Stimulated activated CD4-positive, alpha-beta T cell treated with anti-CD3 and anti-CD28 coated beads, Interleukin-15, amount 100 ng/mL, for 24 hours (primary cell): ENCODE data around the gene ZNF202.
"Not testable (repeated sequence)": the region's sequence is repeated elsewhere in the genome, so short reads cannot be mapped to it uniquely, and the experiment has no call there.

ENCODE experiments used
- DNase-seq: peaks from one replicate; pipeline ENCODE4 v3.0.0-alpha.2; 2020

The ZNF202 gene

GRCh38 chr11:123740787-123741158, 687 bp downstream of the ZNF202 start:
- DNase-seq, result no peak

DNA sequence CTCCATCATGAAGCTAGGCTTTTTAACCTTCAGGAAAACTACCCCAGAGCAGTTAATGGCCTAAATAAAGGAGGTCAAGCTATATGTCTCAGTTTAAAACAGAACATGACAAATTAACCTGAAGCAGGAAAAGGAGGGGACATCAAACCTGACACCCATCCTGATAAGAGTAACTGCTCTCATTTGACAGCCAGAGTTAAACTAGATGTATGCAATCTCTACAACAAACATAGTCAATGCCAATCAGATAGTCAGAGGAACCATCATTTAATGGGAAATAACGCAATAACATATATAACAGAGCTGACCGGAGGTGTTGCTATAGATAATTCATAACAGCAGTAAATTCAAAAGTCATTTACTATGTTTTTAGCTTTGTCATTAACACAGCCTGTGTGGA, 3.1 kb downstream of the ZNF202 start:
- DNase-seq, result no peak

DNA sequence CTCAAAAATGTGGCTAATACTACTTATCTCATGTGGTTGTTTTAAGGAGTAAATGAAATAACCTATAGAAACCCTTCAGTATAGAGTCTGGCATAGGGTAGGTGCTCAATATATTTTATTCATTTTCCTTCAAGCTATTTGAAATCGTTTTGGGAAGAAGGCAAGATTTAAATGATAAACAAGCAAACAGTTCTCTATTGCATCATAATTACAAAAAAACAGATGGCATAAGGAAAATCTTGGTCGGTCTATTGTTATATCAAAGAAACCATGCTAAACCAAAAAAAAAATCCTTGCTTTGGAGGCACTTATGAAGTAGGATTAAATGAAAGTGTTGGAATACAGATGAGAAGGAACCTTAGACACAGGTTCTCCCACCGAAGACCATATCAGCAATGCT, 4.7 kb downstream of the ZNF202 start:
- no peak for DNase-seq

DNA sequence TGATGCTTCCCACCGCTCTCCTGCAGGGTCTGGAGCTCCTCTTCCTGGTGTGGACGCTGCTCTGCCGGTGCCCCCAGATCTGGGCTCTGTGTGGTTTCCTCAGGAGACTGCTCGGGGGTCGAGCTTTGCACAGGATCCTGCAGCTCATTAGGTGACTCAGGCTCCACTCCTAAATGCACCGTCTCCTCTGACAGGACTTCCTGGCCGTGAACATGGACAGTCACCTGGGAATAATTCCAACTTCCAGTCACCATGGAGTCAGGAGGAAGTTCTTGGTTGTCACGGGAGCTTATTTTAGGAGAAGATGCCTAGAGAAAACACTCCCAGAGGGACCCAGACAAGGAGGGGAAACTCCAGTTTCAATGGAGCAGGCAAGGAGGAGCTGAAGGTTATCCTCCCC, 11.9 kb downstream of the ZNF202 start:
- no peak for DNase-seq

DNA sequence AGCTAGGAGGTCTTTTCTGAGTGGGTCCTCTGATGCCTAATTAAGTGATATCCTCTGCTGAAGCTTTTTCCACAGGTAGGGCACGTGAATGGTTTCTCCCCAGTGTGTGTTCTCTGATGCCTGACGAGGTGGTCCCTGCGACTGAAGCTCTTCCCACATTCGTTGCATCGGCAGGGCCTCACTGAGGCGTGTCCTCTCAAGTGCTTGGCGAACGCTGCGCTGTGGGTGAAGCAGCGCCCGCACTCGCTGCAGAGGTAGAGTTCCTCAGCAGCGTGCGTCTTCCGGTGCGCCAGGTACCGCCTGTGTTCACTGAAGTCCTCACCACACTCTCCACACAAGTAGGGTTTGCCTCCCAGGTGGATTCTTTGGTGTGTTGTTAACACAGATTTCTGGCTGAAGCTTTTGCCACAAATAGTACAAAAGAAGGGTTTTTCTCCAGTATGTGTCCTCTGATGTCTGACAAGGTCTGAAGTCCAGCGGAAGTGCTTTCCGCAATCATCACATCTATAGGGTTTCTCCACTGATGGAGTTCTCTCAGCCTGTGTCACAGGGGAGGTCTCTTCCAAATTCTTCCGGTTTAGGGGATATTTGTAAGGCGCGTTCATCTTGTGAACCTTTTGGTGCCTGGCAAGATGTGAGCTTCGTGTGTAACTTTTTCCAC, 15.3 kb downstream of the ZNF202 start:
- DNase-seq, result no peak

DNA sequence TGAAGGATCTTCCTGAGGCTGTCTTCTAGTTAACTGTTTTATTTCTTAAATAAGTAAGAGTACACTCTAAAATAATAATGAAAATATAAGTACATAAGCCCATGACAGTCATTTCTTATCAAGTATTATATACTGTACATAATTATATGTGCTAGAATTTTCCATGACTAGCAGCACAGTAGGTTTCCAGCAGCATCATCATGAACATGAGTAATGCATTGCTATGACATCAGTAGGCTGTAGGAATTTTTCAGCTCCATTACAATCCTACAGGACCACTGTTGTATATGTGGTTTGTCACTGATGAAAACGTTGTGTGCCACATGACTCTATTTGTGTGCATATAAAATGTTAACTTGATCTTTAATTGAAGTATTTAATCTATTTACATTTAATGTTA, 22.0 kb downstream of the ZNF202 start:
- no peak for DNase-seq

- DNase-seq, result no peak
Measured at GRCh38 chr11:123718469-123718868, 23.0 kb downstream of the ZNF202 start.

GRCh38 chr11:123718063-123718462, 23.4 kb downstream of the ZNF202 start:
- DNase-seq, result no peak

DNA sequence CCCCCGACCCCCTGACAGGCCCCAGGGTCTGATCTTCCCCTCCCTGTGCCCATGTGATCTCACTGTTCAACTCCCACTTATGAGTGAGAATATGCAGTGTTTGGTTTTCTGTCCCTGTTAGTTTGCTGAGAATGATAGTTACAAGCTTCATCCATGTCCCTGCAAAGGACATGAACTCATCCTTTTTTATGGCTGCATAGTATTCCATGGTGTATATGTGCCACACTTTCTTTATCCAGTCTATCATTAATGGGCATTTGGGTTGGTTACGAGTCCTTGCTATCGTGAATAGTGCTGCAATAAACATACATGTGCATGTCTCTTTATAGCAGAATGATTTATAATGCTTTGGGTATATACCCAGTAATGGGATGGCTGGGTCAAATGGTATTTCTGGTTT, 28.8 kb downstream of the ZNF202 start:
- DNase-seq, result not testable (repeated sequence)

- peak; percentile 65 for DNase-seq
Measured at GRCh38 chr11:123707606-123708205, 33.8 kb downstream of the ZNF202 start.

GRCh38 chr11:123707206-123707605, 34.3 kb downstream of the ZNF202 start:
- DNase-seq, result no peak

DNA sequence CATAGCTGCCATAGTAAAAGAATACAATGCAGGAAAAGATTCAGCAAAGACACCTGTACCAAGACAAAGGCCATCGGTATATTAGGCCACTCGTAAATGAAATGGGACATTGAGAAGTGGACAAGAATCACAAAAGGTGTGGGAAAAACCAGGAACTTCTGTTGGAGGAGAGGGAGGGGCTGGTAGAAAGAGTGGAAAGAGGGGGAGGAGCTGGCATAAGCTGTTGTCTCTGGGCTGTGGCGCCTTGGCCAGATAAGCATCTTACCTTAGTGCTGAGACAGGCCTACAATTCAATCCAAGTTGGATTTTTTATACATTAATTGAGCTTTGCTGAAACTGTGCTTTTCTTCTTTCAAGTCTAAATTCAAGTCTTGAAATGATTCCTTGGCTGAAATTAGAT, 37.1 kb downstream of the ZNF202 start:
- DNase-seq, result no peak

- DNase-seq, result no peak
Measured at GRCh38 chr11:123702696-123703095, 38.8 kb downstream of the ZNF202 start.

DNA sequence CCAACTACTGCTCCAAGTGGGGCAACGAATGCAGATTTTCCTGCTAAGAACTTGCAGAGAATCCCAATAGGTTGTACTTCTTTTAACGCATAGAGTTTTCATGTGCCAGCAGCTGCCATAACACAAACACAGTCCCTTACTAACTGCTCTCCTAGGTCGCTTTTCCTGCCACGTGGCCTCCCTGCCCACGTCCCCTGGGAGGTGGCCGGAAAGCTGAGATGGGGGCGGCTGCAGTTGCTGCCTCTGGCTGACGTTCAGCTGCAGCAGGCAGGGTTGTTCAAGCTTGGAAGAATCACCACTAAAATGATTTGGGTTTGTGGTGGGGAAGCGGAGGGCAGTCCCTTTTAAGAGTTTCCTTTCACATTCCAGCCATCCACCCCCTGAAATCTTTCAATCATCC, 39.3 kb downstream of the ZNF202 start:
- no peak for DNase-seq

GRCh38 chr11:123700772-123701171, 40.7 kb downstream of the ZNF202 start:
- no peak for DNase-seq

GRCh38 chr11:123698546-123699127, 42.8 kb downstream of the ZNF202 start:
- DNase-seq, result no peak

- no peak for DNase-seq
Measured at GRCh38 chr11:123696183-123696582, 45.3 kb downstream of the ZNF202 start.

DNA sequence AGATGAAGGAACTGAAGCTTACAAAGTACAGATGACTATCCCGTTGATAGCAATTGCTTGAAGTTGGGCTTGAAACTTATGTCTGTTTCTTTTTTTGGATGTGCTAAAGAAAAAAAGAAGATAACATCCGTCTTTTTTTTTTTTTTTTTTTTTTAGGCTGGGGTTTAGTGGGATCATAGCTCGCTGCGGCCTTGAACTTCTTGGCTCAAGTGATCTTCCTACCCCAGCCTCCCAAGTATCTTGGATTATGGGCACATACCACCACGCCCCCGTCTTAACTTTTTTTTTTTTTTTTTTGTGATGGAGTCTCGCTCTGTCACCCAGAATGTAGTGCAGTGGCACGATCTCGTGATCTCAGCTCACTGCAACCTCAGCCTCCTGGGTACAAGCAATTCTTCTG, 46.2 kb downstream of the ZNF202 start:
- no peak for DNase-seq

GRCh38 chr11:123694551-123694950, 46.9 kb downstream of the ZNF202 start:
- no peak for DNase-seq

DNA sequence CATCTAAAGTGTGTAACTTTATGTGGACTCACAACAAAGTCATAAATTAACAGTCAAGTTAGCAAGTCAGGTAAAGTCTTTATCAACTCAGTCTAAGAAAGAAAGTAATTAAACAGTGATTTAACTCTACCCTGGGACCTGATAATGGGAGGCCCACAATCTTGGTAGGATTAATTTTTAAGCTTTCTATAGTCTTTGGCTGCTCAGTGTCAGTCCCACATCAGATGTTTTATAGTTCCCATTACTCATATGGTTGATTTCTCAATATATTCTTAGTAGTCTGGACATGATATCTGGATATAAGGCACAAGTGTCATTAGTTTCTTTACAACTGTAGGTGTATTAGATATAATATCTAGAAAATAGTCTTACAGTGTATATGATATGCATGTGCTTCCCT, 48.5 kb downstream of the ZNF202 start:
- DNase-seq, result no peak

DNA sequence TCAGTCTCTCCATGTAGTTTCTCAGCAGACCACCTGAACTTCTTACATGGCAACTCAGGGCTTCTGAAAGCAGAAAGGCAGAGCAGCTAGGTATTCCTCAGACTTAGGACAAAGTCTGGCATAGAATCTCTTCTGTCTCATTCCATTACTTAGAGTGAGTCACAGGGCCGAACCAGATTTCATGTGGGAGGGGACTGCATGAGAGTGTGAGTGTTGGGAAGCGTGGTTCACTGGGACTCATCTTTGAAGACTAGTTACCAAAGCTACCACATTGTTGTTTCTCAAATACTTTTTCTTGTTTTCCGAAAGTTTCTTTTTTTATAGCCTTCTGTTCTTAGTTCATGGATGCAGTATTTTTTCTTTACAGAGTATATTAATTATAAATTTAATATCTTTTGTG, 51.0 kb downstream of the ZNF202 start:
- DNase-seq, result peak; percentile 34

- no peak for DNase-seq
Measured at GRCh38 chr11:123684601-123685000, 56.9 kb downstream of the ZNF202 start.

- no peak for DNase-seq
Measured at GRCh38 chr11:123683428-123684170, 57.9 kb downstream of the ZNF202 start.
